NCI-H187 (cell line): Measurements from ENCODE around the gene MORC4.
A peak's percentile ranks its signal among the peaks of the same experiment; 100 is the strongest.

Experiments used
- DNase-seq, 2 experiments: peaks; one replicate each; lab custom pipeline; 2025; lab: John Stamatoyannopoulos, UW

MORC4 gene

DNA sequence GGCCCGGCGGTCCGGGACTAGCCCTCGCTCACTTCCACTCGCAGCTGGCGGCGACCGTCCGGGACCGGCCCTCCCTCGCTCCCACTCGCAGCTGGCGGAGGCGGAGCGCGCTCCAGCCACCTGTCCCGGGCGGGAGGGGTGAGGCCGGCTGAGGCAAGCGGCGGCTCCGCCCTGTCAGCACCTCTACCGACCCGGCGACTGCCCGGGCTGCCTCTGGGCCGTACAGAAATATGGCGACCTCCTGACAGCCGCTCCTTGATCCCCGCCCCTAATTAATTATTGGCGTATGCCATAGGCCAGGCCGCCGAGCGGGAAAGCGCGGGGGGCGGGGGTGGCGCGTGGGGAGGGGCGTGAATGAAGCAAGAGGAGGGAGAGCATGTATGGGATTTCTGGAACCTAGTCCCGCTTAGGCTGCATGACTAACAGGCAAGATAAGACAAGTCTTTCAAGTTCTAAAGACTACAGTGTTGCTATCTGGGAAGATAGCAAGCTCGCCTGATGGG lies at the start of gene MORC4:
Gene MORC4 (minus strand): TSS at position 200 of the 503 bp plus-strand sequence. CDS start 243 bp downstream, outside the sequence.
- peak; percentile 5 to 69 for DNase-seq

DNA sequence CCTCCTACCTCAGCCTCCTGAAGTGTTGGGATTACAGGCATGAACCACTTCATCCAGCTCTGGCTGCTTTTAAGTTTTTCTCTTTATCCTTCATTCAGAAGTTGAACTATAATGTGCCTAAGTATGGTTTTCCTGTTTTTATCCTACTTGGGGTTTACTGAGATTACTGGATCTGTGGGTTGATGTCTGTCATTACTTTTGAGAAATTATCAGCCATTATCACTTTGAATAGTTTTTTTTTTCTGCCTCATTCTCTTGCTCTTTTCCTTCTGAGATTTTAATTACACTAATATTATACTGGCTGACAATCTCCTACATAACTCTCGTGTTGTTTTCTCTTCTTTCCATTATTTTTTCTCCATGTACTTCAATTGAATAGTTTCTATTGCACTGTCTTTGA lies 47.6 kb upstream of the MORC4 start:
- DNase-seq = no peak

DNA sequence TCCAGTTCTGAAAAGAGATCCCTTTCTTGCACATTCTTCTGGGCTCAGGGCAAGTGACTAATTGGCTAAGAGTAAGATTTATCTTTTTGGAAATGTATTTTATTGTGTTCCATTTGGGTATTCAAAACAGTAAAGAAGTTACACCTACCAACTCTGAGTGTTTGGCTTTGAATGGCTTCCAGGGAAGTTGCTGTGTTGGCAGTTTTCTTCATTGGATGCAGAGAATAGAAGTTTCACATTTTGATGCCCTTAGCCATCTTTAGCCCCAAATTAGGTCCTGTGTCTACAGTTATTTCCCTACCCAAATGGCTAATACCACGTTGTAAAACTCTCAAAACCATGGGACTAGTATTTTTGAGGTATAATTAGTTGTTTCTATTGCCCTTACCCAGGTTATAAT lies 29.7 kb upstream of the MORC4 start:
- DNase-seq = no peak

DNA sequence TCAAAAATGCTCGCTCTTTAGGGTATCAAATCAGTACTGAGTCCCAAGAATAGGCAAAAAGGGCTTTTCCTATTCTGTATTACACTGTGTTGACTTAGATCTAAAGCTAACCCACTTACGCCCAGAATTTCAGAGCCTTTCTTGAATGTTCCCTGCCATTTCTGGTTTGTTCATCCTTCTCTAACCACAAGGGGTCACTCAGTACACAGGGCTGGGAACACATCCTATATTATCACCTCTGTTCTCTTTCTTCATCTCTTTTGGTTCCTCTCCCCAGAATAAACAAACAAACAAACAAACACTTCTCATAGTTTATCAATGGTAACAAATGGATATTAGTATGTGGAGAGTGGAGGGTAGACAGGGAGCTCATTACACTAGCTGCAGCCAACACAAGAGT lies 25.5 kb upstream of the MORC4 start:
- DNase-seq = no peak

DNA sequence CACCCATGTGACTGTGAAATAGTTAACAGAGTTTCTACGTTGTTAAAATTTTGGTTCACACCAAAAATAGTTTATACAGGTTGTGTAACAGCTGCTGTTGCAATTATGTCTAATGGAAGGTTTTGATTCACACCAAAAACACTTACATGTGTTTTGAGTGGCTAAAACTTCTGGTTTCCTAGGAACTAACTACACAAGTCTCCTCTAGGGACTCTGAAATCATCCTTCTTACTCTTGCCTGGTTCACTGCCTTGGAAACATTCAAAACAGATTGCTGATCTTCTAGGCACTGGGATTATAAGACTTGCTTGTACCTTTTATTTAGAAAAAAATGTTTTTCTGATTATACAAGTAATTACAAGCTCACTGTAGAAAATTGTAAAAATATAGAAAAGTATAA lies 14.9 kb upstream of the MORC4 start:
- DNase-seq = no peak

DNA sequence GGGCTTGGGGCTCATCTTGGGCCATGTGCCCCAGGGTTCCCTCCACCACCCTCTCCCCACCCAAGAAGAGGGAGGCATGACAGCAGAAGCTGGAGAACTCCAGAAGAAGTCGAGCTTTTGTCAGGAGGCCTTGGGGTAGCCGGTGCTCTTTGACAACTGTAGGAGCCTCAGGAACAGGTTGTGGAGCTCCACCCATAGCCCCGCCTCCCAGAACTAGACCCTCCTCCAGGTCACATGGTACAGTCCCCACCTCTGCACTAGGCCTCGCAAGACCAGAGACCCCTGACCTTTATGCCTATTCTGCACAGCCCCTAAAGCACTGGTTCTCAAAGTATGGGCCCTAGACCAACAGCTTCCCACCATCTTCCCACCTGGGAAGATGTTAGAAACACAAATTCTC lies 8.0 kb upstream of the MORC4 start:
- DNase-seq = no peak

DNA sequence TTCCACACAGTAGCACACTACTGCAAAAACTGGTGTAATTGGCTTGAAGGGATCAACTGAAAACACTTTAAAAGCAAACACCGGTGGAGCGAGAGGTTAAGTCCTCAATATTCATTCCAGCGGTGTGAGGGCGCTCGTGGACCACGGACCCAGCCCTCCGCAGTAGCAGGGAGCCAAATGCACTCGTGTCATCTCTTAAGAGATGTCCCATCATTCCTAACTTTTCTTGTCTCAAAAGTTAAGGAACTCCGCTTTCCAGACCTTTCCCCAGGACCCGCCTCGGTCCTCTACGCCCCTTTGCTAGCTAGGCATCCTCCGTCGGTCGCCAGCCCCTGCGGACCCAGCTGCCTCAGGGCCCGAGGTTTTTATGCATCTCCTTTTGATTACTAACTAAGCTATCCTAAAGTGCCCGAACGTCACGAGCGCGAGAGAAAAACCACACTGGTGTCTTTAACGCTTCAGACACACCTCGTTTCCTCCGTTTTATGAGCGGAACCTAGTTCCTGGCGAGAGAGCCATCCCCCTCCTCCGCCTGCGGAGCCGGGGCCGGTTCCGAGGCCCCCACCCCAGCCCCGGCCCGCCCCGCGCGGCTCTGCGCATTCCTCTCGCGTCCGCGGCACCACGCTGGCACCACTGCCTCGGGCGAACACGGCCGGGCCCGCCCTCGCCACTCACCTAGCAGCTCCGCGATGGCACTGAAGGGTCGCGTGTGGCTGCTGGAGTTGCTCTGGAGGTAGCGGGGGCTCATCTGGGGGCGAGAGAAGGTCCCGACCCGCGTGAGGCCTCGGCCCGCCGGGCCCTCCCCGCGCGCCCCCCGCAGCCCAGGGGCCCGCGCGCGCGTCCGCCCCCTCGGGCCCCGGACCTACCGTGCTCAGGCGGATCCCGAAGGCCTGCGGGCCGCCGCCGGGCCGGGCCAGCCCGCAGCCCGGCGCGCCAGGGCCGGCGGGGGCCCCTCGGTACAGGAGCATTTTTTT lies 723 bp downstream of the MORC4 start:
- DNase-seq = peak; percentile 8 to 10

DNA sequence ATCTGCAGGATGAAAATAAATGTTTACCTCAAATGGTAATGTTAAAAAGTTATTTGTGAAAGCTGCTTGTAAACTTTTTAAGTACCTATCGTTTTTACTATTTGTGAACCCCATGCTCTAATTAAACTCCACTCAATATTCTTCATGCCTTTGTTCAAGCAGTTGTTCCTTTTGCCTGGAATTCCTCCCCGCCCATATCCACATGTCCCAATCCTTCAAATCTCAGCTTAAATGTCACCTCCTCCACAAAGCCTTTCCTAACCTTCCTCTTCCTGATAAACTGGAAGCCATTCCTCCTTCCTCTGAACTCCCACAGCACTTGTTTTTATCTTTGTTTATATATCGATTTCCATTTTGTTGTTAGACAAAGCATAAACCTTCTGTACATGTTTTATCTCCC lies 2.4 kb downstream of the MORC4 start:
- no peak for DNase-seq

DNA sequence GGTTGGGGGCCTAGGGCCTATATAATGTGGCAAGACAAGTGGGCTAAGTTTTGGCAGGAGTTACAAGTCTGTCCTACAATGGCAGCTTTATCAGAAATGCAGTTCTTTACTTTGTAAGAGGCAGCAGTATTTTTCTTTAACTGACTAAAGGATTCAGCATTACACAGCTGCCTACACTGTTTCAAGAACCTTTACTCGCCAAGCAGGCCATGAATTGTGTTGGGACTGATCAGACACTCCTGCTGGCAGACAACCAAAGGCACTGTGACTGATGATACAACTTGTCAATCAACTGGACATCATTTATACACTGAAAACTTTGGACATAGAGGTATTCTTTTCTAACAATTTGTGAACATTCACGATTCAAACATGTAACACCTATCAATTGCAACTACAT lies 4.3 kb downstream of the MORC4 start:
- no peak for DNase-seq

DNA sequence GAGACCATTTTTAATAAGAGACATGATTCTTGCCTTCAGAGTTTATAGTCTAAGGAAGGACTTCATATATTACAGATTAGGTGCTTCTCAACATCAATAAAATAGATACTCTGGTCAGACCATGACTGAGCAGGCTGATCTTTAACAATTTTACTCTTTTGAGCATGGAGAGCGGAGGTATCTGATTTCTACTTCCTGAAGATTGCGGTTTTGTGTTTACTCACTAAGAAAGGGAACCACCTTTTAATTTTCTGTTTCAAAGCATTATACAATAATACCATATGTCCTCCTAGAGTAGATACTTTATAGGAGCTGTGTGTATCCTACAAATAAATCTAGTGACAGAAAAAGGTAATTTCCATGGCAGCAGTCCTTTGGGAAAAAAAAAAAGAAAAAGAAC lies 12.5 kb downstream of the MORC4 start:
- DNase-seq = no peak

DNA sequence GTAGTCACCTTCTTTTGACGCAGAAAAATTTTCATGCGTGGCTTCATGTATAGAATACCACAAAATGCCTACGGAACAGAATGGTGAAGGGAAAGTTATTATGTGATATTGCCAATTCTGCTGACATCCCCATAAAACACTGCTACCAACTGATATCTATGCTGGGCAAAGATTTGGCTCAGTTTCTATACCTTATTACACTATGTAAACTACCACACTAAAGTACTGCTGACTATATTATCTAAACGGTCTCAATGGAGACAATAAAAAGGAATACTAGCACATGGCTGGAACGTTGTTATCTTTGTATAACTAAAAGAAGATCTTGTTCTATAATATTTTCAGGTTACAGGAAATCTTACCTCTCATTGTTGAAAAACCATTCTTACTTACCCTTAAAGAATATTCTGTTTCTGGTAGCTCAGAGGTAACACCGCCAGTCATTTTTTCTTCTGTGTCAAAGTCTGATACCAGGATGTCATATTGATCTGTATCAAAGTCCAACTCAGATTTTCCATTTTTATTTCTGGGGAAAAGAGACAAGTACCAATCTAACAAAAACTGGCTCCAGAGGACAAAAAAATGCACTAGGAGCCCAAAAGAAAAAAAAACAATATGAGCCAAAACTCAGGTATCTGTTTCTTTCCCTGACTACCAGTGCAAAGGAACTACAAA lies 18.9 kb downstream of the MORC4 start:
- DNase-seq = no peak

DNA sequence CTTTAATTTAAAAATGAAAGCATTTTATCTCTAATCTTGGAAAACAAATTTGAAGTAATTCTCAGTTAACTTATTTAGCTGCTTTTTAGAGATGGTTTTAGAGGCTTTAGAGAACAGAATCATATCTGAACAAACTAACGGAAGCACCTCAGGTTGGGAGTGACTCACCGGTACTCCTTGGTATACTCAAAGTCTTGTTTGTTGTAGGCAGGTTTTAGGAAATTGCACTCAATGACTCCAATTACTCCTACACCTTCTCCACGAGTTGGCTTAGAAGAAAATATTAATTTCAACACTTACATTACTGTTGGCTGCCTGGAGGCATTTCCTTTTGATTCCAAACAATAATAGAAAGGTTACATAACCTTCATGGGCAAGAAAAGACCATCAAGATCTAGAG lies 23.6 kb downstream of the MORC4 start:
- DNase-seq = no peak

DNA sequence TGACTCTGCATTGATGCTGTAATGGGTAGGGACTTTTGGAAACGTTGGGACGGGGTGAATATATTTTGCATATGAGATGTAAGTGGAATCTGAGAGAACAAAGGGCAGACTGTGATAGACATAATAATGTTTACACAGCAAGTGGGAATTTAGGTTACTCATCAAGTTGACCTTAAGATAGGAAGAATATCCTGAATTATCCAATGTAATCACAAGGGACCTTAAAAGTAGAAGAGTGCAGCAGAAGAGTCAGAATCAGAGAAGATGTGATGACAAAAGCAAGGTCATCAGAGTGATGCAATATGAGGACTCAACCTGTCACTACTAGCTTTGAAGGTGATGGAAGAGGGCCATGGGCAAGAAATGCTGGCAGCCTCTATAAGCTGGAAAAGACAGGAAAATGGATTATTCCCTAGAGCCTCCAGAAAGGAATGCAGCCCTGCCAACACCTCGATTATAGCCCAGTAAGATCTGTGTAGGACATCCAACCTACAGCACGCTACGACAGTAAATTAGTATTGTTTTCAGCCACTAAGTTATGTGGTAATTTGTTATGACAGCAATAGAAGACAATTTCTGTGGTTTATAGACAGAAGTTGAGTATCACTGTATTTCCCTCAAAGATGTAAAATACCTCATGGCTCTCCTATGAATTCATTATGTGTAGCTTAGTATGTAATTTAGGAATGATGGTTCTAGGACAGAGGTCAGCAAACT lies 26.4 kb downstream of the MORC4 start:
- no peak for DNase-seq

DNA sequence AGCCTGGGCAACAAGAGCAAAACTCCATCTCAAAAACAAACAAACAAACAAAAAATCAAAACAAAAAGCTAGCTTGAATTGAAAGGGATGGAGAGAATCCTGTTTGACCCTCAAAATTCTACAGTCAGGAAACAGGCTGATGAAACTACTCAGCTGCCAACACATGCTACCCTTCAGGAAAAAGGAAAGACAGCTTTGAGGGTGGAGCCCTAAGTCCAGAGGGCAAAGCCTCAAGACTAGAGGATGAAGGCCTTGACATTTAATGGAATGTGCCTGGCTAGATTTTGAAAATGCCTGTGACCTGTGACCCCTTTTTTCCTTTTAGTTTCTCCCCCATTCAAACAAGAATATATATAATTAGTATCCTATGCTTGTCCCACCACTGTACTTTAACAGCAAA lies 27.1 kb downstream of the MORC4 start:
- DNase-seq = no peak

DNA sequence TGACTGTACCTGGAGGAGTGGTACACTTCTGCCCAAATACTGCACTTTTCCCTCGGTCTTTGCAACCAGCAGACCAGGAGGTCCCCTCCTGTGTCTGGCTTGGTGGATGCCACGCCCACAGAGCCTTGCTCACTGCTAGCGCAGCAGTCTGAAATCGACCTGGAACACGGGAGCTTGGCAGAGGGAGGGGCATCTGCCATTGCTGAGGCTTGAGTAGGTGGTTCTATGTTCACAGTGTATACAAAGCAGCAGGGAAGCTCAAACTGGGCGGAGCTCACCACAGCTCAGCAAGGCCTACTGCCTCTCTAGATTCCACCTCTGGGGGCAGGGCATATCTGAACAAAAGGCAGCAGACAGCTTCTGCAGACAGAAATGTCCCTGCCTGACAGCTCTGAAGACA lies 33.5 kb downstream of the MORC4 start:
- peak; percentile 25 to 49 for DNase-seq

DNA sequence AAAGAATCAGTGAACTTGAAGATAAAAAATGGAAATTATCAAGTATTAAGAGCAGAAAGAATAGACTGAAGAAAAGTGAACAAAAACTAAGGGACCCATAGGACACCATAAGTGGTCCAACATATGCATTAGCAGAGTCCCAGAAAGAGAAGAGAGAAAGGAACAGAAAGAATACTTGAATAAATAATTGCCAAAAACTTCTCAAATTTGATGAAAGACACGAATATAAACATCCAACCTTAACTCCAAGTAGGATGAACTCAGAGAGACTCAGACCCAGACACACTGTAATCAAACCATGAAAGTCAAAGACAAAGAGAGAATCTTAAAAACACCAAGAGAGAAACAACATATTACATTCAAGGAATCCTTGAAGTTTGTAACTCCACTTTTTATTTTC lies 35.7 kb downstream of the MORC4 start:
- no peak for DNase-seq

DNA sequence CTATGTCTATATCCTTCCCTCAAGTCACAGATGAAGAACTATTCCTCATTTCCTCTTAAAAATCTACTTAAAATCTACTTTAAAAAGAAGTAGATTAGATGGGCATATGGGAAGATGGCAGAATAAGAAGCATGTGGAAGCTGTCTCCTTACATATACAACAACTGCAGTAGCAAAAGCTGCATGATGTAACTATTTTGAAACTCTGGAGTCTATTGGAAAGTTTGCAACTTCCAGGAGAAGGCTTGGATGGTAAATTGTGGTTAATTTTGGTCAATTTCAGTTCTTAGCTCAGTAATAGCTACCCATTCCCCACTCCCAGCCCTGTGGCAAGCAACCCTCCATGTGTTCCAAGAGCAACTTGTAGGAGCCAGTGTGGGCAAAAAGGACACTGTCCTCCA lies 36.9 kb downstream of the MORC4 start:
- no peak for DNase-seq

DNA sequence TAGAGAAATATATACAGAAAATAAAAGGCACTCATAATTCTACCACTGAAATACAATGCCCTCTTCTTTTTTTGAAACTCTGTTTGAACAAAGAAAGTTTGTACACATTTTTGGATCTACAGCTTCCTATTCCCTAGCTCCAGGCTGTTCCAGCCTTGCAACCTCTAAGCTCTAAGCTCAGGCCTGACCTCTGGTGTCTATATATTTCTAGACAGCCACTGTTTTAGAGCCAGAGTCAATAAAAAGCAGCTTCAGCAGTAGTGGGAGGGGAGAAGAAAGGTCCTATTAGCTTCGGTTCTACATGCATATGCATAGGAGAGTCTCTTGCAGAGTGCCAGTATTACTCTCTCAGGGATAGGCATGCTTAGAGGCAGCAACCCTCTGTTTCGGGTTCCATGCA lies 40.1 kb downstream of the MORC4 start:
- no peak for DNase-seq

DNA sequence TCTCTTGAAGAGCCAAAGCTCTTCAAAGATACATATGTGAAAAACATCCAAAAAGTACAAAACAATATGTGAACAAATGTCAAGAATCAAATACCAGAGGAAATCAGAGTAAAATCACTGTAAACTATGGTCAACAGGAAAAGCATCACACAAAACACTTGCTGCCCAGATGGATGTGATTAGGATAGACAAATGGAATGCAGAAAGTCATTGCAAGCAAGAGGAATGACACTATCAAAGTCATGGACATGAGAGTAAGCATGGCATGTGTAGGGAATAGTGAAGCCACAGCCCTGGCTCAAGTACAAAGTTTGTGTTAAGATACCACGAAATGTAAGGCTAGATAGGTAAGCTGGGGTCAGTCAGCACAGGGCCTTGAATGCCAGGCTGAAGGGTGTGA lies 42.2 kb downstream of the MORC4 start:
- DNase-seq = no peak

DNA sequence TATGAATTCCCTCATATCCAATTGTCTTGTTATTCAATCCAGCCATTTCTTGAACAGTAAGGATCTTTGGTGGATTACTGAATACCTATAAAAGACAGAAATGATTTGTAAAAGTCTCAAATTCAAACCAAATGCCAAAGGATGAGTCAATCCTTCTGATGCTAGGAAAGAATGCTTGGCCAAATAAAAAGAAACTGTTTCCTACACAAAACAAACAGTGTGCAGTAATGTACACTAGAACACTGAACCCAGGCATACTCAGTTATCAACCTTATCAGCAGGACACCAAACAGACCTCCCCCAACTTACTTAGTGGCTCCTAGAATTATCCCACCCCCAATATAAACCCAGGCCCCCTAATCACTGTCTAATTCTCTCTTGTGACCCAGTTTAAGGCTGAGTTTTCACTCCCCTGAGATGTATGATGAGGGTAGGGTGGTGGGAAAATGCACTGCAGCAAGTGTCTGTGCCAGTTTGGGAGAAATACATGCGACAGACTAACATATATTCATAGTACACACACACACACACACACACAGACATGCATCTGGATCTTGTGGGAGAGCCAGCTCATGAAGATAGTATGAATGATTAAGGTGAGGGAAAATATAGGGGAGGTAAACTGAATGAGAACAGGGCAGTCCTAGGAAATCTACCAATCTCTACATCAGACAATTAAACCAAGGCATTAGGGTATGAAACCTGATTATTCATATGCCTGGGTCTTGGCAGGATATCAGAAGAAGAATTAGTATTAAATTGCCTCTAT lies 44.8 kb downstream of the MORC4 start:
- no peak for DNase-seq

DNA sequence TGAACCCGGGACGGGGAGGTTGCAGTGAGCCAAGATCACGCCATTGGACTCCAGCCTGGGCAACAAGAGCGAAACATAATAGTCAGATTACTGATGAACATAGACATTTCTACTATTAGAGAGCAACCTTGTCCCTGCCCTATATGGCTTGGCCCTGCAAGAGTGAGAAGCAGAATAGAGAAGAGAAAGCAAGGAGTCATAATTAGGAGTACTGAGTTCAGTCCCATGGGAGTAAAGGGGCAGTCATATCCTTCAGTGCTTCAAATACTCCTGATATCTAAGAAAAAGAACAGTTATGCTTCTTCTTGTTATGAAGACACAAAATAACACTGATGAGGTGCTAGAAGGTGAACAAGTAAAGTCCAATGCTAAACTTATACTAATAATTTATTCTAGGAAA lies 46.0 kb downstream of the MORC4 start:
- DNase-seq = no peak

DNA sequence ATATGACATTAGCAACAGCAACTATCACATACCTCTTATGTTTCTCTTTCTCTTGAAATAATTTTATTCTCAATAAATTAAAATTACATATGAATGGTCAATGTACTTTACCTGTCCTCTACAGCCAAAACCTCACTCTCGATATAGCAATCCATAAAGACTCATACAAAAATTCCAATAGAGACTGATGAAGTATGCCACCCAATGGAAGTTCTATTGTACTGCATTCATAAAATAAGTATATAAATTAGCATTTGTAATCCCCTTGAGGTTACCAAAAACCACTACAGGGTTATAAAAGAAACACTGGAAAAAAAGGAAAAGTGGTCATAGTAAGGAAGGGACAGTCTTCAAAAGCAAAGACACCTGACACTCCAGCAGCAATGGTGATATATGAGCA lies 47.0 kb downstream of the MORC4 start:
- DNase-seq = no peak
